HEK293T (cell line): ENCODE measurements around the gene WNT9A.
A peak's percentile ranks its signal among the peaks of the same experiment; 100 is the strongest.

Source experiments
- CTCF ChIA-PET: fragments of 350-600 bp; formaldehyde crosslinking; extraction: SDS; loops from one replicate; lab custom pipeline; 2021; ENCODE audit warnings: antibody characterized with exemption, inconsistent platforms; lab: Yijun Ruan, JAX
- POLR2A ChIA-PET: fragments of 350-600 bp; formaldehyde crosslinking; extraction: SDS; loops from one replicate; lab custom pipeline; 2020; ENCODE audit warnings: antibody characterized with exemption, inconsistent platforms; lab: Yijun Ruan, JAX
- DNase-seq: peaks from one replicate; pipeline ENCODE4 v3.0.0; 2012; ENCODE audit warnings: mixed read lengths; ENCODE audit errors: extremely low spot score
- ARNT ChIP-seq: fragments of 450-650 bp; IDR thresholded peaks from 2 replicates; pipeline ENCODE4 v1.6.1; 2017; ENCODE audit warnings: mild to moderate bottlenecking
- BHLHE40 ChIP-seq: fragments of 450-650 bp; IDR thresholded peaks from 2 replicates; pipeline ENCODE4 v1.6.1; 2016; ENCODE audit warnings: mild to moderate bottlenecking, moderate library complexity, borderline replicate concordance
- CTBP1 ChIP-seq: fragments of 450-650 bp; IDR thresholded peaks from 2 replicates; pipeline ENCODE4 v1.6.1; 2016; ENCODE audit warnings: borderline replicate concordance
- ELF4 ChIP-seq: fragments of 450-650 bp; IDR thresholded peaks from 2 replicates; pipeline ENCODE4 v1.6.1; 2017; ENCODE audit warnings: antibody characterized with exemption
- FOXA1 ChIP-seq: fragments of 450-650 bp; IDR thresholded peaks from 2 replicates; pipeline ENCODE4 v1.6.1; 2016; ENCODE audit warnings: mild to moderate bottlenecking
- FOXK2 ChIP-seq: fragments of 450-650 bp; IDR thresholded peaks from 2 replicates; pipeline ENCODE4 v1.6.1; 2016; ENCODE audit warnings: mild to moderate bottlenecking
- FOXM1 ChIP-seq: fragments of 450-650 bp; IDR thresholded peaks from 2 replicates; pipeline ENCODE4 v1.6.1; 2017; ENCODE audit warnings: mild to moderate bottlenecking, borderline replicate concordance
- HDGF ChIP-seq: fragments of 450-650 bp; IDR thresholded peaks from 2 replicates; pipeline ENCODE4 v1.6.1; 2017; ENCODE audit warnings: antibody characterized with exemption, borderline replicate concordance
- L3MBTL2 ChIP-seq: fragments of 450-650 bp; conservative IDR thresholded peaks from 2 replicates; pipeline ENCODE4 v1.6.1; 2016; ENCODE audit warnings: mild to moderate bottlenecking
- LEF1 ChIP-seq: fragments of 450-650 bp; IDR thresholded peaks from 2 replicates; pipeline ENCODE4 v1.6.1; 2017; ENCODE audit warnings: mild to moderate bottlenecking, borderline replicate concordance
- NFRKB ChIP-seq: fragments of 450-650 bp; IDR thresholded peaks from 2 replicates; pipeline ENCODE4 v1.6.1; 2016; ENCODE audit warnings: mild to moderate bottlenecking, moderate library complexity
- SP1 ChIP-seq: fragments of 450-650 bp; IDR thresholded peaks from 2 replicates; pipeline ENCODE4 v1.6.1; 2017
- SUZ12 ChIP-seq: fragments of 450-650 bp; IDR thresholded peaks from 2 replicates; pipeline ENCODE4 v1.6.1; 2016; ENCODE audit warnings: mild to moderate bottlenecking
- TARDBP ChIP-seq: fragments of 450-650 bp; IDR thresholded peaks from 2 replicates; pipeline ENCODE4 v1.6.1; 2016
- ZNF384 ChIP-seq: fragments of 450-650 bp; IDR thresholded peaks from 2 replicates; pipeline ENCODE4 v1.6.1; 2016
- TF ChIP-seq, protein P1 (sequence below): fragments of 450-650 bp; IDR thresholded peaks from 2 replicates; pipeline ENCODE4 v1.6.1; 2016

The WNT9A gene

DNA sequence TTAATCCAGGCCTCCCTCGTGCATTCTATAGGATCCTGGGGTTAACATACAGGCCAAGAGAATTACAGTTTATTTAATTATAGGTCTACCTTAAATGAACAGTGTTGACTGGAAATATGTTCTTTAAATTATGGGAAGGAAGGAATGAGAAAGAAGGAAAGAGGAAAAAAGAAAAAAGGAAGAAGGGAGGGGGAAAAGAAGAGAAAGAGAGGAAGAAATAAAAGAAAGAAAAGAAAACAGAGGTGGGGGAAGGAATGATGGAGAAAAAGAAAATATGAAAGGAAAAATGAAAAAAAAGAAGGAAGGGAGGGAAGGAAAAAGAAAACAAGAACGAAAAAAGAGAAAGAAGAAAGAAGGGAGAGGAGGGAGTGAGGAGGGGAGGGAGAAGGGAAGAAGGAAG lies 38.5 kb downstream of the WNT9A start:
- CTCF ChIA-PET = no interaction called here
- POLR2A ChIA-PET = no interaction called here
- TF ChIP-seq NFRKB = no peak
- TF ChIP-seq SP1 = no peak
- no peak for TF ChIP-seq HDGF
- 0 out of 2 replicates have a peak, but pooled peaks have one; percentile 18 for TF ChIP-seq L3MBTL2
- TF ChIP-seq, protein P1, sequence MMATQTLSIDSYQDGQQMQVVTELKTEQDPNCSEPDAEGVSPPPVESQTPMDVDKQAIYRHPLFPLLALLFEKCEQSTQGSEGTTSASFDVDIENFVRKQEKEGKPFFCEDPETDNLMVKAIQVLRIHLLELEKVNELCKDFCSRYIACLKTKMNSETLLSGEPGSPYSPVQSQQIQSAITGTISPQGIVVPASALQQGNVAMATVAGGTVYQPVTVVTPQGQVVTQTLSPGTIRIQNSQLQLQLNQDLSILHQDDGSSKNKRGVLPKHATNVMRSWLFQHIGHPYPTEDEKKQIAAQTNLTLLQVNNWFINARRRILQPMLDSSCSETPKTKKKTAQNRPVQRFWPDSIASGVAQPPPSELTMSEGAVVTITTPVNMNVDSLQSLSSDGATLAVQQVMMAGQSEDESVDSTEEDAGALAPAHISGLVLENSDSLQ = no peak
- DNase-seq = no peak

DNA sequence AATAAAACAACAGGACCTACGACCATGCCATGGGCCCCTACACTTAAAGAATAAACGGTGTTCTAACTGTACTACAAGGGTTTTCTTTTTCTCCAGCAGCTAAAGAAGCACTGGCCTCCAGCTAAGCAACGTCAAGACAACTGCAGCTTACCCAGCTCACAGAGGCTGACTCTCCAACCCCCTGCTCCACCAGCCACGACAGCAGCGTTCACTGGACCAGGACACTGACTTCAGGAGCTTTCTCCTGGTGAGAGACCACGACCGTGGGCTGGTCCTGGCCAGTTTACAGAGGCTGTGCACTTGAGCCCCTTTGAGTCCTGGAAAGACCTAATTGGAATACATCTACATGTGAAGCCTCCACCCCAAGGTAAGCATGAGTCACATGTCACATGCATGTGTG lies 39.4 kb downstream of the WNT9A start:
- POLR2A ChIA-PET = no interaction called here
- TF ChIP-seq ELF4 (no peak), CTBP1 (no peak), NFRKB (no peak), BHLHE40 (no peak), L3MBTL2 (no peak), FOXA1 (no peak), SP1 (no peak), LEF1 (no peak), ARNT (no peak), SUZ12 (no peak), ZNF384 (no peak), HDGF (no peak), FOXK2 (no peak), TARDBP (no peak), FOXM1 (no peak)
- TF ChIP-seq, protein P1 = no peak
- no peak for DNase-seq
- CTCF ChIA-PET = no interaction called here

DNA sequence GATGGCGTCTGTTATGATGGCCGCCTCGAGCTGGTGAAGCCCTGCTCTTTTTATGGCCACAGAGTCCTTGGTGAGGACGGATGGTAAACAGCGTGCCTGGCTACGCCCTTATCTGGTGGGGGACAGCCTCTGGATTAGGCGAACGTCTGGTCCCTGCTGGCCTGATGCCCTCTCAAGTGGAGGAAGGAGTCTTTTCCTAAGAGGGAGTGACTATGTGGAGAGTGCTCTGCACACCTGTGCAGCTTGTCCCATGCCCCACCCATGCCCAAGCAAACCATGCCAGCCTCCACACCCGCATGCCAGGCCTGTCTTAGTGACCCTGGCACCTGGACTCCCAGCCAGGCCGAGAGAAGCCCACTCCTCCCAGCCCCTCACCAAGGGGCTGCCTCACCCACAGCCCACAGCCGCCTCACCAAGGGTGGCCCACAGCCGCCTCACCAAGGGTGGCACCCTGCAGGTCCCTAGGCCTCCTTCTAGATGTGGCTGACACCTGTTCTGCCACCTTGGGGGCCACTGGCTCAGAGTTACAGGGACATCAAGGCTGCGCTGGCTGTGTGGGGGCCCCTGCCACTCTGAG lies 40.2 kb downstream of the WNT9A start:
- TF ChIP-seq FOXK2 (no peak), HDGF (no peak), NFRKB (no peak), FOXA1 (no peak), BHLHE40 (no peak)
- TF ChIP-seq, protein P1 = no peak
- ChIA-PET CTCF (no interaction called here), POLR2A (no interaction called here)
- DNase-seq = no peak

DNA sequence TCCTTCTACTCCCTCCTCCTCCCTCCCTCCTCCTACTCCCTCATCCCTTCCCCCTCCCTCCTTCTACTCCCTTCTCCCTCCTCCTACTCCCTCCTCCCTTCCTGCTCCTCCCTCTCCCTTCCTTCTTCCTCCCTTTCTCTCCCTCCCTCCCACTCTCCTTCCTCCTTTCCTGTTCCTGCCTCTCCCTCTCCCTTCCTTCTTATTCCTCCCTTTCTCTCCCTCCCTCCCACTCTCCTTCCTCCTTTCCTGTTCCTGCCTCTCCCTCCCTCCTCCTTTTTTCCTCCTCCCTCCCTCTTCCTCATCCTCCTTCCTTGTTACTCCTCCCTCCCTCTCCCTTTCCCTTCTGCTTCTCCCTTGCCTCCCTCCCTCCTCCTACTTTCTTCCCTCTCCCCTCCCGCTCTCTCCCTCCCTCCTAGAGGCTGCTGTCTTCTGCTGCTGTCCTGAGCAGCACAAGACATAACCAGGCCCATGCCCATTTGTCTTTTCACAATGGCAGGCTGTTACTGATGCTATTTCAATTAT lies 41.1 kb downstream of the WNT9A start:
- CTCF ChIA-PET = interaction anchor here (0.5 kb wide), 1 partner anchor 520 kb away, joined by 4 read pairs; no protein-coding TSS in a partner anchor
- no peak for TF ChIP-seq CTBP1
- no peak for TF ChIP-seq FOXK2
- no peak for TF ChIP-seq BHLHE40
- no peak for TF ChIP-seq TARDBP
- no peak for TF ChIP-seq ARNT
- TF ChIP-seq ZNF384 = no peak
- TF ChIP-seq SP1 = no peak
- TF ChIP-seq ELF4 = no peak
- no peak for TF ChIP-seq SUZ12
- no peak for TF ChIP-seq FOXM1
- POLR2A ChIA-PET = no interaction called here
- DNase-seq = no peak

DNA sequence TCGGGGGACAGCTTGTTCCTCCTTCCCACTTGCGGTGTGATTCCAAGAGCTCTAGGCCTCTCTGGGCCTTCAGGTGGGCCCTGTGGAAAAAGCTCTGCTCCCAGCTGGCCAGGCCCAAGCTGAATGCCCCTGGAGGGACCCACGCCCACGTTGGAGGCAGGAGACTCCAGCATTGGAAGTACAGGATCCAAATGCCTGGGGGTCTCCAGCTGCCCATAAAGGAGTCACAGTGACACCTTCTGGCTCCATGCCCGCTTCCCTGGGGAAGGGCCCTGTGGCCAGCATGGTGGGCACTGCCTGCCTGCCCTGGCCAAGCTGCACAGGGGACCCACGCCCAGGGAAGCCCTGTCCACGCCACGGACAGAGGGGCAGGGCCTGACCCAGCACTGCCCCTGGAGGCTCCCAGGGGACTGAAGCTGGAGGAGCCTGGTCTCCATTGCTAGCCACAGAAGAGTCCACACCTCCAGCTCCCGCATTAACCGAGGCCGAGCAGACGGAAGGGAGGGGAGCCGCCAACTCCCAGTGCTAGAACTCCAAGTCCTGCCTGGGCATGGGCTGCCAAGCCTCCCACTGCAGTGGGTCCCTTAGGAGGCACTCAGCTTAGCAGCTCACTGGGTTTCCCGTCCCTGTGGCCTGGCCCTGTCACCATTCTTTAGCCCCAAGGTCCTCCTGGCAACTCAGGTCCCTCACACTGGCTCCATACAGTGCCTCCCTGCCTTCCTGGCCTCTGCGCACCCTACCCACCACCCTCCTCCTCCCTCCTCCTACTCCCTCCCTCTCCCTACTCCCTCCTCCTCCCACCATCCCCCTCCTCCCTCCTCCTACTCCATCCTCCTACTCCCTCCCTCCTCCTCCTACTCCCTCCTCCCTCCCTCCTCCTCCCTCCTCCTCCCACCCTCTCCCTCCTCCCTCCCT lies 41.9 kb downstream of the WNT9A start:
- ChIA-PET CTCF (interaction anchor here (0.5 kb wide), 1 partner anchor 521 kb away, joined by 4 read pairs; no protein-coding TSS in a partner anchor), POLR2A (no interaction called here)
- TF ChIP-seq NFRKB = no peak
- TF ChIP-seq, protein P1 = no peak
- no peak for TF ChIP-seq ZNF384
- no peak for TF ChIP-seq FOXA1
- TF ChIP-seq L3MBTL2 = no peak
- no peak for TF ChIP-seq LEF1
- no peak for TF ChIP-seq BHLHE40
- no peak for TF ChIP-seq FOXK2
- no peak for TF ChIP-seq SP1
- no peak for TF ChIP-seq TARDBP
- TF ChIP-seq SUZ12 = no peak
- TF ChIP-seq ARNT = no peak
- TF ChIP-seq FOXM1 = no peak
- no peak for TF ChIP-seq ELF4
- TF ChIP-seq HDGF = no peak
- TF ChIP-seq CTBP1 = no peak
- no peak for DNase-seq
